Caco-2 (cell line): ENCODE data around the gene MTCL3.

Experiments used
- BruUV-seq: library from RNA; stranded (reverse); fragments of 400-500 nt; replicated peaks from 2 replicates; lab custom pipeline; 2021; lab: Mats Ljungman, UMichigan
- CTCF ChIA-PET: fragments of 300-600 bp; sonication (Branson Sonifier 250); formaldehyde crosslinking; loops from one replicate; lab custom pipeline; 2022; ENCODE audit warnings: antibody characterized with exemption; lab: Charles Lee
- POLR2A ChIA-PET: fragments of 300-600 bp; sonication (Branson Sonifier 250); formaldehyde crosslinking; loops from one replicate; lab custom pipeline; 2022; ENCODE audit warnings: antibody characterized with exemption; lab: Charles Lee
- DNase-seq, 2 experiments: peaks; one replicate each; pipeline versions ENCODE4 v3.0.0 to v3.0.0-alpha.2; 2020 to 2022
- H3K27me3 ChIP-seq: replicated peaks from 2 replicates; pipeline ENCODE4 v1.6.0; 2011; ENCODE audit warnings: low read length; ENCODE audit not compliant: control insufficient read depth, insufficient read depth
- H3K36me3 ChIP-seq: 2 replicates; pipeline ENCODE4 v1.5.1; 2011; ENCODE audit warnings: low read length; ENCODE audit not compliant: control insufficient read depth, insufficient read depth
- H3K4me1 ChIP-seq: fragments of 250-450 bp; sonication (Bioruptor Pico); 2 replicates; pipeline ENCODE4 v1.5.1; 2020; ENCODE audit warnings: mild to moderate bottlenecking
- H3K4me3 ChIP-seq: 2 replicates; pipeline ENCODE4 v1.5.1; 2011; ENCODE audit warnings: low read depth, mild to moderate bottlenecking, control low read depth, low read length
- H3K9me3 ChIP-seq: fragments of 250-450 bp; sonication (Bioruptor Pico); 2 replicates; pipeline ENCODE4 v1.5.1; 2020; ENCODE audit warnings: mild to moderate bottlenecking, moderate library complexity
- H3K27ac Mint-ChIP-seq: one replicate; pipeline ENCODE4 v1.8.0; 2022; ENCODE audit warnings: mixed read lengths; ENCODE audit not compliant: unreplicated experiment
- H3K27me3 Mint-ChIP-seq: one replicate; pipeline ENCODE4 v1.8.0; 2022; ENCODE audit warnings: mixed read lengths; ENCODE audit not compliant: insufficient read depth, unreplicated experiment
- H3K36me3 Mint-ChIP-seq: one replicate; pipeline ENCODE4 v1.8.0; 2022; ENCODE audit warnings: mild to moderate bottlenecking, mixed read lengths; ENCODE audit not compliant: insufficient read depth, unreplicated experiment
- H3K4me1 Mint-ChIP-seq: one replicate; pipeline ENCODE4 v1.8.0; 2022; ENCODE audit warnings: low read depth, mixed read lengths; ENCODE audit not compliant: unreplicated experiment
- H3K4me3 Mint-ChIP-seq: one replicate; pipeline ENCODE4 v1.8.0; 2022; ENCODE audit warnings: mild to moderate bottlenecking, moderate library complexity, mixed read lengths; ENCODE audit not compliant: unreplicated experiment
- H3K9me3 Mint-ChIP-seq: one replicate; pipeline ENCODE4 v1.8.0; 2022; ENCODE audit warnings: mixed read lengths; ENCODE audit not compliant: unreplicated experiment
- CTCF ChIP-seq, 2 experiments: fragments of 200-600 bp in 1 of 2; IDR thresholded peaks; 1 replicate in 1 of 2; 2 replicates in 1 of 2; pipeline versions ENCODE4 v1.5.1 to v1.8.0; 2011 to 2022; ENCODE audit warnings: antibody characterized with exemption in 1 of 2, control low read depth in 1 of 2, inconsistent platforms in 1 of 2, low read depth in 1 of 2, low read length in 1 of 2, mild to moderate bottlenecking in 1 of 2, moderate library complexity in 1 of 2; ENCODE audit not compliant: insufficient read depth in 1 of 2, severe bottlenecking in 1 of 2, unreplicated experiment in 1 of 2
- intact Hi-C: fragments of 100-400 bp; cut with micrococcal nuclease; formaldehyde crosslinking; loops from one replicate; pipeline ENCODE4 v1.10.0; 2022; ENCODE audit not compliant: unreplicated experiment

MTCL3 gene

GRCh38 chr6:127460465-127460864 is 58.7 kb downstream of the MTCL3 start:
- no peaks in the 10 kb centered on the region for H3K36me3 ChIP-seq
- intact Hi-C loops: no loop called here
- H3K4me1 ChIP-seq: no peaks in the 10 kb centered on the region
- no peak for DNase-seq
- no peaks in the 10 kb centered on the region for H3K9me3 ChIP-seq
- H3K27me3 Mint-ChIP-seq: peaks cover 5% of the 10 kb centered on the region
- no peaks in the 10 kb centered on the region for H3K27me3 ChIP-seq
- no peaks in the 10 kb centered on the region for H3K4me1 Mint-ChIP-seq
- ChIA-PET CTCF (no interaction called here), POLR2A (no interaction called here)
- no peak overlapping the region for H3K27ac Mint-ChIP-seq
- no peaks in the 10 kb centered on the region for H3K36me3 Mint-ChIP-seq
- no TSS peak for BruUV-seq
- no peak for TF ChIP-seq CTCF (IDR thresholded peaks at IDR 0.05; ENCODE audit: insufficient read depth in 1 of 2, low read depth in 1 of 2, low read length in 1 of 2, severe bottlenecking in 1 of 2, unreplicated experiment in 1 of 2)
- H3K4me3 Mint-ChIP-seq: no peak overlapping the region
- H3K4me3 ChIP-seq: no peak overlapping the region
- H3K9me3 Mint-ChIP-seq: no peaks in the 10 kb centered on the region

GRCh38 chr6:127459231-127459641 is 59.9 kb downstream of the MTCL3 start, which contains the start of gene KIAA0408:
Gene KIAA0408 (minus strand): TSS chr6:127459389. CDS start chr6:127453981, 5,408 bp downstream.
- no peaks in the 10 kb centered on the region for H3K27me3 ChIP-seq
- no peak within 1 kb of the TSS for H3K4me3 Mint-ChIP-seq
- no peaks in the 10 kb centered on the region for H3K4me1 ChIP-seq
- no peak within 1 kb of the TSS for H3K4me3 ChIP-seq
- CTCF ChIA-PET: no interaction called here
- TF ChIP-seq CTCF (IDR thresholded peaks at IDR 0.05; ENCODE audit: insufficient read depth in 1 of 2, low read depth in 1 of 2, low read length in 1 of 2, severe bottlenecking in 1 of 2, unreplicated experiment in 1 of 2): no peak
- H3K36me3 Mint-ChIP-seq: no peaks in the 10 kb centered on the region
- H3K27me3 Mint-ChIP-seq: peaks cover 5% of the 10 kb centered on the region
- H3K27ac Mint-ChIP-seq: no peak within 1 kb of the TSS
- H3K9me3 ChIP-seq: no peaks in the 10 kb centered on the region
- POLR2A ChIA-PET: no interaction called here
- peak in 1 of 2 experiments; percentile 18 for DNase-seq
- no peaks in the 10 kb centered on the region for H3K4me1 Mint-ChIP-seq
- intact Hi-C loops: no loop called here
- BruUV-seq: no TSS peak
- H3K9me3 Mint-ChIP-seq: no peaks in the 10 kb centered on the region
- H3K36me3 ChIP-seq: no peaks in the 10 kb centered on the region

GRCh38 chr6:127458817-127459216 is 60.3 kb downstream of the MTCL3 start:
- Mint-ChIP-seq H3K27me3 (peaks cover 6% of the 10 kb centered on the region), H3K9me3 (no peaks in the 10 kb centered on the region), H3K27ac (no peak overlapping the region), H3K4me1 (no peaks in the 10 kb centered on the region), H3K4me3 (no peak overlapping the region), H3K36me3 (no peaks in the 10 kb centered on the region)
- ChIA-PET CTCF (no interaction called here), POLR2A (no interaction called here)
- TF ChIP-seq CTCF (IDR thresholded peaks at IDR 0.05; ENCODE audit: insufficient read depth in 1 of 2, low read depth in 1 of 2, low read length in 1 of 2, severe bottlenecking in 1 of 2, unreplicated experiment in 1 of 2): no peak
- H3K27me3 ChIP-seq: no peaks in the 10 kb centered on the region
- no peaks in the 10 kb centered on the region for H3K36me3 ChIP-seq
- intact Hi-C loops: no loop called here
- DNase-seq: no peak
- H3K9me3 ChIP-seq: no peaks in the 10 kb centered on the region
- H3K4me1 ChIP-seq: no peaks in the 10 kb centered on the region
- no peak overlapping the region for H3K4me3 ChIP-seq
- no TSS peak for BruUV-seq
